GM18868 (cell line): ENCODE measurements around the gene NDUFA1.
"Not testable (repeated sequence)": the region's sequence is repeated elsewhere in the genome, so short reads cannot be mapped to it uniquely, and the experiment has no call there.

Experiments
- ATAC-seq: cut with Tn5 transposase; IDR thresholded peaks from one replicate; pipeline ENCODE4 v1.9.1; 2021; ENCODE audit warnings: mild to moderate bottlenecking, moderate library complexity; ENCODE audit not compliant: unreplicated experiment

The NDUFA1 gene

GRCh38 chrX:119871599-119872395, at the start of gene NDUFA1, which contains the start of gene RNF113A:
NDUFA1 (plus strand) TSS chrX:119871832; CDS start chrX:119871912, 80 bp downstream.
RNF113A (minus strand) TSS chrX:119871733; CDS start chrX:119871613, 120 bp downstream.
- peak; percentile 95 for ATAC-seq

GRCh38 chrX:119824221-119824620, 47.4 kb upstream of the NDUFA1 start:
- ATAC-seq = not testable (repeated sequence)

- ATAC-seq = peak; percentile 47
Observed at GRCh38 chrX:119826399-119826959, 45.2 kb upstream of the NDUFA1 start.

DNA sequence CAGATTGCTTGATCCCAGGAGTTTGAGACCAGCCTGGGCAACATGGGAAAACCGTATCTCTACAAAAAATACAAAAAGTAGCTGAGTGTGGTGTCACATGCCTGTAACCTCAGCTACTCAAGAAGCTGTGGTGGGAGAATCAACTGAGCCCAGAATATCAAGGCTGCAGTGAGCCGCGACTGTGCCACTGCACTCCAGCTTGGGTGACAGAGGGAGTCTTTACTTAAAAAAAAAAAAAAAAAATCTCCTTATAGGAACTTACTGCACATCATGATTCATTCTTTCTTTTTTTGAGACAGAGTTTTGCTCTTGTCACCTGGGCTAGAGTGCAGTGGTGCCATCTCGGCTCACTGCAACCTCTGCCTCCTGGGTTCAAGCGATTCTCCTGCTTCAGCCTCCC, 43.2 kb upstream of the NDUFA1 start:
- no peak for ATAC-seq

DNA sequence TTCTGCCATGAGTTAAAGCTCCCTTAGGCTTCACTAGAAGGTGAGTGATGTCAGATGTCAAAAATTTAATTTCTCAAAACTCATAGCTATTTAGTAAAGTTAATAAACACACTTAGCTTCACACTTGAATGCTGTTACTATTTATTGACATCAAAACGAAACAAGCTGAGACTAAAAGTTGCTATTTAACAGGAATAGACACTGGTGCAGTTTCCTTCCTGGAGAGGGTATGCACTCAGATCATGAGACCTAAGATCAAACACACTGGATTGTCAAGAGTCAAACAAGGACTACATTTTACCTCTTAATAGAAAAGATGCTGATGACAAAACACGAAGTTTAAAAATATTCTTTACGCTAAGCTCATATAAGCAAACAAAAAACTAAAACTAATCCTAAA, 37.7 kb upstream of the NDUFA1 start:
- no peak for ATAC-seq

- ATAC-seq = peak; percentile 98
Observed at GRCh38 chrX:119852382-119853353, 19.0 kb upstream of the NDUFA1 start, which contains the start of gene UPF3B. UPF3B (minus strand) TSS chrX:119852963; CDS start chrX:119852928, 35 bp downstream.

GRCh38 chrX:119853444-119853843, 18.2 kb upstream of the NDUFA1 start:
- no peak for ATAC-seq

DNA sequence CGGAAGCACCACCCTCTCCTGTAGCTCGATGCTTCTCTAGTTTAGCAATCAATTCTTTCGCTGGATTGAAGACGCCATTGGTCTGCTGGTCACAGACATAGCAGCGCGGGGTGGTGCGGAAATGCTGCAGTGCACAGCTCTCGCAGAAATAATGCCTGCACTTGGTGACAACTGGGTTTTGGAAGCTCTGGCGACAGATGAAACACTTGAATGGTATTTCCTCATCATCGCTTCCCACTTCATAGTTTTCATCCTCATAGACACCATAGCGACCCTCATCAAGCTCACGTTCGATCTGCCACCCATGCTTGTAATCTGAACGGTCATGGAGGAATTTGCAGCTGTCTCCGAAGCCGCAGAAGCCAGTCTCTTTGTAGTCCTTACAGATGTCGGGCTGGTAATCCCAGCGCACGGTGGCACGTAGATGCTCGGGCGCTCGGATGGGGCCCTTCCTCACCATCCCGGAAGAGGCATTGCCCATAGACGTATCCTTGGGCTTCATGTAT, 953 bp upstream of the NDUFA1 start:
- peak; percentile 4 for ATAC-seq

GRCh38 chrX:119871245-119871598, 410 bp upstream of the NDUFA1 start:
- ATAC-seq = peak; percentile 35

GRCh38 chrX:119878740-119879139, 7.1 kb downstream of the NDUFA1 start:
- ATAC-seq = no peak

DNA sequence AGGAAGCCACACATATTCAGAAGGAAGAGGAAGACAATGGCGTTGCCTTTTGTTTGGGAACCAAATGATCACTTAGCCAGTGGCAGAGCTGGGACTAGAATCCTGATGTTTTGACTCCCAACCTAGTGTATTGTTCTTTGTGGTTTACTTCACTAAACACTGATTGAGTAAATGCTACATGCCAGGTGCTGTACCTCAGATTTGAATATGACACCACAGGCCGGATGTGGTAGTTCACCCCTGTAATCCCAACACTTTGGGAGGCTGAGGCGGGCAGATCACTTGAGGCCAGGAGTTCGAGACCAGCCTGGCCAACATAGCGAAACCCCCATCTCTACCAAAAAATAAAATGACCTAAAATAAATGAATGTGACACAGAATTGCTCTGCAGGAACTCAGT, 8.4 kb downstream of the NDUFA1 start:
- no peak for ATAC-seq

- ATAC-seq = peak; percentile 92
Observed at GRCh38 chrX:119880552-119881437, 9.2 kb downstream of the NDUFA1 start.

DNA sequence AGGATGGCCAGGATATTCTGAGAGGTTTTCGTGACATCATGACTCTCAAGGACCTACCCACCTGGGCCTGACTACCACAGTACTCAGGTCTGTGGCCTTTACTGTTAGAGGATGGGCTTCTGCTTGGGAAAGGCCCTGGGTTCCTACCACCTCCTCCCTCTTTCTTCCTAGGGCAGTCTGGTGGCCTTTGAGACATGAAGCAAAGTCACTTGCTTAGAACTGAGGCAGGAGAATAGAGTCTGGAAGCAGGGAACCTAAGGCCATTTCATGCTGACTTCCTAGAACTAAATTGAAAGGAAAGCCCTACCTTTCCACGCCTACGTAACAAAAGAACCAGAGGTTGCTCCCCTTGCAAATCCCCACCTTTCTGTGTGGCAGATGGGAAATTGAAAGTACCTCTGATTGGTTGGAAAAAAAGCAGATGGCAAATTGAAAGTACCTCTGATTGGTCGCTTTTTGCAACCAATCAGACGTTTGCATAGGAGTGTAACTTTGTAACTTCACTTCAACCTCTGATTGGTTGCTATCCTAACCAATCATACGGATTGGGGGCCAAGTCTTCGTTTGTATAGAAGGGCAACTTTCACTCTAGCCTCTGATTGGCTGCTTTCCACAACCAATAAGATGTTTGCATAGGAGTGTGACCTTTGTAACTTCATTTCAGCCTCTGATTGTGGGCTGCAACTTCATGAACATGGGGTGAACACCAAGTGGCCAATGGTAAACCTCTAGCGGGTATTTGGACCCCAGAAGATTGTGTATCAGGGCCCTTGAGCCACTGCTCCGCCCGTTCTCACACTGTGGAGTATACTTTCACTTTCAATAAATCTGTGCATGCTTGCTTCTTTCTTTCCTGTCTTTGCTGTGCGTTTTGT, 14.2 kb downstream of the NDUFA1 start:
- ATAC-seq = no peak

DNA sequence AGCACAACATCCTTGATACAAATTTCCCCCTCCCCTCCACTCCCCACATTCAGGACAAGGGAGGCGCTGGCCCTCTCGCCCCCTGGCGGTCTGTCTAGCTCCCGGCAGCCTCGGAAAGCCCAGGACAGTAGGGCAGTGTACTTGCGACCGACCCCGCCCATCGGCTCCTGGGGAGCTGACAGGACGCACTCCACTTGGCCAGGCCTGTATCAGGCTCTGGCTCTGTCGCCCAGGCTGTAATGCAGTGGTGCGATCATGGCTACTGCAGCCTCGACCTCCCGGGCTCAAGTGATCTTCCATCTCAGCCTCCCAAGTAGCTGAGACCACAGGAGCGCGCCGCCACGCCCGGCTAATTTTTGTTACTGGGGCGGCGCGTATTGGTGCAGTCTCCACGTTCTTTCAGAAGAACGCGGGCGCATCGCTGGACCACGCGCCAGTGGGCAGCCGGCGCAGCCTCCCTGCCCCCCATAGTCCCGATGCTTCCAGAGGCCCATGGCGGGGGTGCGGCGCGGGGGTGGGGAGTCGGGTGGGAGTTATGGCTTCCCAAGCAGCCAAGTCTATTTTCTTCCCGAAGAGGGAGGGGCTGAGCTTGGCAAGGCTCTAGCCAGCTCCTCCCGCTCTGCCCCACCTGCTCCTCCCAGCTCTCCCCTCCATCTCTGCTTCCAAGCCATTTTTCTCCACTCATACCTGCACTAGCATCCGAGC, 16.2 kb downstream of the NDUFA1 start:
- peak; percentile 63 for ATAC-seq

DNA sequence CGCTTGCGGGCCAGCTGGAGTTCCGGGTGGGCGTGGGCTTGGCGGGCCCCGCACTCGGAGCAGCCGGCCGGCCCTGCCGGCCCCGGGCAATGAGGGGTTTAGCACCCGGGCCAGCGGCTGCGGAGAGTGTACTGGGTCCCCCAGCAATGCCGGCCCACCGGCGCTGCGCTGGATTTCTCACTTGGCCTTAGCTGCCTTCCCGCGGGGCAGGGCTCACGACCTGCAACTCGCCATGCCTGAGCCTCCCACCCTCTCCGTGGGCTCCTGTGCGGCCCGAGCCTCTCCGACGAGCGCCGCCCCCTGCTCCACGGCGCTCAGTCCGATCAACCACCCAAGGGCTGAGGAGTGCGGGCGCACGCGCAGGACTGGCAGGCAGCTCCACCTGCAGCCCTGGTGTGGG, 19.0 kb downstream of the NDUFA1 start:
- ATAC-seq = not testable (repeated sequence)

- ATAC-seq = not testable (repeated sequence)
Observed at GRCh38 chrX:119891961-119892692, 20.5 kb downstream of the NDUFA1 start.

DNA sequence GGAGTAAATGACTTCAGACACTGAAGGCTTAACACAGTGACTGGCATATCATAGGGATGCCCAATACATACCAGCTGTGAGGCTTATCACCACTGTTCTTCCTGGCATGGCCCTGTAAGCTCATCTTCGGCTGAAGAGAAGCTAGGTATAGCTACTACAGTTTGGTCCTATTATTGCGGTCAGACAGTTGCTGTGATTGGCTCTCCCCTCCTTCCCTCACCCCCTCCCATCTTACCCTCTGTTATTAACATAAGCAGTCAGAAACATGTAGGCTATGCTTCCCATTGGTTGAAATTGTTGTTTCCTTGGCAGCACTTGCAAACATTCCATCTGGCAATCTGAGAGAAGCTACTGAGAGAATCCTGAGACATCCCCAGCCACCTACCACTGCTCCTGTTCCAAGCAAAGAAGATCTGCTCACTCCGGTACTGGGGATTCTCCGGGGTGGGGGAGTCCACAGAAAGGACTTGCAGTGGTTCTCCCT, 24.3 kb downstream of the NDUFA1 start, which contains the start of gene AKAP14:
AKAP14 (plus strand) TSS at position 51 of the 484 bp plus-strand sequence. CDS start 7,331 bp downstream, outside the sequence.
- ATAC-seq = no peak
